ENCODE measurements around the gene VTI1A. TPM values are rescaled to one million over a fixed set of nuclear protein-coding genes. Genes with fewer than 3 reads are reported as not detected.

The VTI1A gene
- total RNA-seq, 4 donors from 2014 or later = 49.3 to 84.5 (median 61.2) TPM

DNA sequence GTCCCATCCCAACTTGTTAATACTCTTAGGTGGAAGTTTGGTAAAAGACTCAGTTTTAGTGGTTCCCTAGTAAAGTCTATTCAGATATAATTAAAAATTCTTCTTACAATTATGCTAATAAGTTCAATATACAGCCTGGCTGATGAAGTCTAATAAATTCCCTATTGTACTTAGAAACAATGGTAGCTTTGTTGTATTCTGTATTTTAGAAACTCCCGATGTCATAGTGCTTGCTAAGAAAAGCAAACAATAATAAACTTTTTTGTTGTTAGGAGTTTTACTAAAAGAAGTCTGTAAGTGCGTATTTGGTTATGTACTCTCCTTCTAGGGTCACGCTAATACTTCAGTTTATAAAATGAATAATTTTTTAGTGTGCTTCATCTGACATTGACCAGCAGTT, 206.8 kb downstream of the VTI1A start:
- no peak overlapping the region for H3K27ac ChIP-seq
- no peaks in the 10 kb centered on the region for H3K27me3 ChIP-seq
- no peak for DNase-seq
- no peaks in the 10 kb centered on the region for H3K36me3 ChIP-seq
- TF ChIP-seq, protein P1, sequence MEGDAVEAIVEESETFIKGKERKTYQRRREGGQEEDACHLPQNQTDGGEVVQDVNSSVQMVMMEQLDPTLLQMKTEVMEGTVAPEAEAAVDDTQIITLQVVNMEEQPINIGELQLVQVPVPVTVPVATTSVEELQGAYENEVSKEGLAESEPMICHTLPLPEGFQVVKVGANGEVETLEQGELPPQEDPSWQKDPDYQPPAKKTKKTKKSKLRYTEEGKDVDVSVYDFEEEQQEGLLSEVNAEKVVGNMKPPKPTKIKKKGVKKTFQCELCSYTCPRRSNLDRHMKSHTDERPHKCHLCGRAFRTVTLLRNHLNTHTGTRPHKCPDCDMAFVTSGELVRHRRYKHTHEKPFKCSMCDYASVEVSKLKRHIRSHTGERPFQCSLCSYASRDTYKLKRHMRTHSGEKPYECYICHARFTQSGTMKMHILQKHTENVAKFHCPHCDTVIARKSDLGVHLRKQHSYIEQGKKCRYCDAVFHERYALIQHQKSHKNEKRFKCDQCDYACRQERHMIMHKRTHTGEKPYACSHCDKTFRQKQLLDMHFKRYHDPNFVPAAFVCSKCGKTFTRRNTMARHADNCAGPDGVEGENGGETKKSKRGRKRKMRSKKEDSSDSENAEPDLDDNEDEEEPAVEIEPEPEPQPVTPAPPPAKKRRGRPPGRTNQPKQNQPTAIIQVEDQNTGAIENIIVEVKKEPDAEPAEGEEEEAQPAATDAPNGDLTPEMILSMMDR (IDR thresholded peaks at IDR 0.05) = no peak
- no peak for TF ChIP-seq POLR2A (IDR thresholded peaks at IDR 0.05)
- H3K4me1 ChIP-seq = no peaks in the 10 kb centered on the region
- no peak overlapping the region for H3K4me3 ChIP-seq (replicated peaks in 1 of 3)
- WGBS, 2 donors = 92 to 94% methylated on average over 3 of the region's 3 CpGs
- no peaks in the 10 kb centered on the region for H3K9me3 ChIP-seq
- intact Hi-C loops (cut with DNase I) = no loop called here

DNA sequence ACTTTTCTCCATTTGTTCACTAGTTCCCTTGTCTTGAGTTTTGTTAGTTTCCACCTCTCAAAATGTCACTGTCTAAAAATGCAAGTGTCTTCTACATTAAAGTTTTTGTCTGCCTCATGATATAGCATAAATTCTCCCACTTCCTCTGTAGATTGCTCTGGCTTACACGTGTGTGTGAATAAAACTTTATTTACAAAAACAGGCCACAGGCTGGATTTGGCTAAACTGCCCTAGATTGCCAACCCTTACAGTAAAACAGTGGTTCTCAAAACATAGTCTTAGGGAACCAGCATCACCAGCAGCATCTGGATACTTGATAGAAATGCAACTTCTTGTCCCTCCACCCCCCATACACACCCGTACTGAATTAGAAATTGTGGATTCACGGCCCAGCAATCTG, 207.8 kb downstream of the VTI1A start:
- Histone ChIP-seq H3K27me3 (no peaks in the 10 kb centered on the region), H3K27ac (no peak overlapping the region), H3K4me3 (replicated peaks in 1 of 3) (no peak overlapping the region), H3K9me3 (no peaks in the 10 kb centered on the region), H3K4me1 (no peaks in the 10 kb centered on the region), H3K36me3 (no peaks in the 10 kb centered on the region)
- intact Hi-C loops (cut with DNase I) = no loop called here
- DNase-seq = no peak
- 92 to 94% methylated on average over 3 of the region's 3 CpGs for WGBS, 2 donors
- no peak for TF ChIP-seq POLR2A (IDR thresholded peaks at IDR 0.05)
- TF ChIP-seq, protein P1 (IDR thresholded peaks at IDR 0.05) = no peak

DNA sequence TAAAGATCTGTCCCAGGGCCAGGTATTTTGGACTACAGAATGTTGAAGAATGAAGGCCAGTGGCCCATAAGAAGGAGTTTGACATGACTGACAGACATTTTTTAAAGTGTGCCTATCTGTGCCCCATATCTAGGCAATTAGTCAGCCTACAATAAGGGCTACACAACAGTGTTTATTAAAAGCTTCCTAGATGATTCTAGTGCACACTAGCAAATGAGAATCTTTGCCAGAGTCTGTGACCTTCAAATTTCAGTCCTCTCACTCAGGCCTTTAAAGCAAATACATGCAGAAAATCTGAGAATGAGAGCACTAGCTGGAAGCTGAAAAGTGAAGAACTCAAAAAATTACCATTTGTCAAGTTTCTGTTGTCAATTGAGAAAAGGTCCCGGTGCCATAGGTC, 208.7 kb downstream of the VTI1A start:
- no peaks in the 10 kb centered on the region for H3K4me1 ChIP-seq
- H3K27ac ChIP-seq = no peak overlapping the region
- WGBS, 2 donors = 86 to 100% methylated on average over 1 of the region's 1 CpG
- H3K36me3 ChIP-seq = no peaks in the 10 kb centered on the region
- no peaks in the 10 kb centered on the region for H3K27me3 ChIP-seq
- intact Hi-C loops (cut with DNase I) = no loop called here
- TF ChIP-seq, protein P1 (IDR thresholded peaks at IDR 0.05) = no peak
- no peak for TF ChIP-seq POLR2A (IDR thresholded peaks at IDR 0.05)
- no peak overlapping the region for H3K4me3 ChIP-seq (replicated peaks in 1 of 3)
- DNase-seq = no peak
- H3K9me3 ChIP-seq = no peaks in the 10 kb centered on the region

DNA sequence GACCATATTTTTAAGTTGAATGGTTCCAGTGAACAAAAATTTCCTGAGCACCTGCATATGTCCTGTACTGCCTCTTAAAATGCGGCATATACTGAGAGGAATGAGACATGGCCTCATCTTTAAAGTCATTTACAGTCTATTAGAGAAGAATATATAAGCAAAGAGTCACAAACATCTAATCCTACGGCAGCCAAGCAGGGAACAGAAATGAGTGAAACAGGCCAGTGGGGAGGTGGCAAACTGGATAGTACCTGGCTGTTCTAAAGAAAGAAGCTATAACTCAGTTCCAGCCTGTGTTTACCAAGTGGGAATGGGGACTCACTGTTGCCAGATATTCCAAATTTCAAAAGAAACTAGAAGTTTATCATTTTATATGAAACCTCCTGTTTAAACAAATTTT, 211.4 kb downstream of the VTI1A start:
- Histone ChIP-seq H3K4me3 (replicated peaks in 1 of 3) (no peak overlapping the region), H3K36me3 (no peaks in the 10 kb centered on the region), H3K27me3 (no peaks in the 10 kb centered on the region), H3K4me1 (no peaks in the 10 kb centered on the region), H3K27ac (no peak overlapping the region), H3K9me3 (no peaks in the 10 kb centered on the region)
- TF ChIP-seq, protein P1 (IDR thresholded peaks at IDR 0.05) = no peak
- no peak for TF ChIP-seq POLR2A (IDR thresholded peaks at IDR 0.05)
- DNase-seq = no peak
- intact Hi-C loops (cut with DNase I) = no loop called here
- 90 to 97% methylated on average over 2 of the region's 2 CpGs for WGBS, 2 donors

DNA sequence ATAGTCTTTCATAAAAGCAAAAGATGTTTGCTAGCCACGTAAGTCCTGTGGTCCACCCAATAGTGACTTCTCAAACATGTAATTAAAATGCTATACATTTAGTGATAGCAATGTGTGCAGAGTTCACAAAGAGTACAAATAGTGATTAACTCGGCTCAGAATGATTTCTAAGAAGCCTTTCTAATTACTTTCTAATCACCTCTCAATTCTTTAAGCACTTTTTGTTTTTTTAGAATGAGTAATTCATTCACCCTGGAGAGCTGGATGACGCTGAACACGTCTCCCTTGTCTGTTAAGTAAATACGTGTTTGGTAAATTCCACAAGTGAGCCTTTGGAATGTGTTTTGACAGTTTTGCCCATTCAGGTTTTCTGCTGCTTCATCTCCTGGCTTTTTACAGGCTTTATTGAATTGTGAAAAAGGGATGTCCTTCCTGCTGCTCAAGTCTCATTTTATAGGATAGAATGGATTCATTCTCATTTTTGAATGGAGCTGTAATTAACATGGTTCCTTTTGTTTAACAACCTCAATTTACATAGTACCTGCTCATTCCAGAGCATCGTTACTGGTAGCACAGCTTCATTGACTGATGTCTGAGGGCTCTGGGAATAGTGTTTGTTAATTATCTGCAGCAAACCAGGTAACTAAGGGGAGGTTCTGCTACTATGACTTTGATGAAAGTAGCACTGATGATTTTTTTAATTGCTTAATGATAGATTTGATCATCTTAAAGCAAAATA, 212.1 kb downstream of the VTI1A start:
- peak in 1 of 2 donors; percentile 17 for DNase-seq
- 66 to 69% methylated on average over 6 of the region's 6 CpGs for WGBS, 2 donors
- intact Hi-C loops (cut with DNase I) = no loop called here
- Histone ChIP-seq H3K9me3 (no peaks in the 10 kb centered on the region), H3K27me3 (no peaks in the 10 kb centered on the region), H3K27ac (no peak overlapping the region), H3K4me1 (no peaks in the 10 kb centered on the region), H3K36me3 (no peaks in the 10 kb centered on the region), H3K4me3 (replicated peaks in 1 of 3) (no peak overlapping the region)
- no peak for TF ChIP-seq POLR2A (IDR thresholded peaks at IDR 0.05)
- TF ChIP-seq, protein P1 (IDR thresholded peaks at IDR 0.05) = no peak

All from thyroid gland (tissue), 4 donors.